Suprapubic skin (tissue), 4 donors: ENCODE data around the gene CYP4F22. TPM values are rescaled to one million over a fixed set of nuclear protein-coding genes. Genes with fewer than 3 reads are reported as not detected.

Experiments
- DNase-seq, 2 donors: peaks; one replicate each; pipeline ENCODE4 v3.0.0-alpha.2; 2019; ENCODE audit warnings: low spot score in 2 of 2
- H3K27ac ChIP-seq: fragments of 200-600 bp; sonication (generic); one replicate; pipeline ENCODE4 v1.5.1; 2019
- H3K27me3 ChIP-seq: fragments of 200-600 bp; sonication (generic); one replicate; pipeline ENCODE4 v1.5.1; 2019
- H3K36me3 ChIP-seq: fragments of 200-600 bp; sonication (generic); one replicate; pipeline ENCODE4 v1.5.1; 2019
- H3K4me1 ChIP-seq: fragments of 200-600 bp; sonication (generic); one replicate; pipeline ENCODE4 v1.5.1; 2019
- H3K4me3 ChIP-seq: fragments of 200-600 bp; sonication (generic); one replicate; pipeline ENCODE4 v1.5.1; 2019; ENCODE audit warnings: mild to moderate bottlenecking
- H3K9me3 ChIP-seq: fragments of 200-600 bp; sonication (generic); one replicate; pipeline ENCODE4 v1.5.1; 2019
- EP300 ChIP-seq: sonication (generic); formaldehyde crosslinking; IDR thresholded peaks from one replicate; pipeline ENCODE4 v1.6.1; 2017; ENCODE audit warnings: antibody characterized with exemption
- POLR2A ChIP-seq, 2 donors: fragments of 450-650 bp; IDR thresholded peaks; one replicate each; pipeline ENCODE4 v1.6.1; 2017; ENCODE audit warnings: antibody characterized with exemption in 2 of 2, mild to moderate bottlenecking in 2 of 2, moderate library complexity in 2 of 2
- POLR2AphosphoS5 ChIP-seq, 3 donors: sonication (generic); formaldehyde crosslinking; IDR thresholded peaks; one replicate each; pipeline ENCODE4 v1.6.1; 2017; ENCODE audit warnings: antibody characterized with exemption in 3 of 3
- WGBS: methylation state at CpG from one replicate; pipeline ENCODE4 v1.1.5; 2018; 5-methylcytosine and 5-hydroxymethylcytosine counted together
- total RNA-seq, 4 donors: library from RNA; depleted of rRNA; stranded (reverse); fragments of >200 nt; gene quantifications; one replicate each; pipeline ENCODE4 v1.1.0, GENCODE V29; 2016
- TF ChIP-seq, protein P1 (sequence below), 2 donors: fragments of 200-600 bp in 1 of 2; fragments of 450-650 bp in 1 of 2; sonication (generic) in 1 of 2; IDR thresholded peaks; one replicate each; pipeline ENCODE4 v1.5.1; 2016 to 2019; ENCODE audit warnings: antibody characterized with exemption in 2 of 2, mild to moderate bottlenecking in 1 of 2, moderate library complexity in 1 of 2

CYP4F22 gene
- total RNA-seq, 4 donors from 2014 or later, result 26.0 to 77.7 (median 55.5) TPM

DNA sequence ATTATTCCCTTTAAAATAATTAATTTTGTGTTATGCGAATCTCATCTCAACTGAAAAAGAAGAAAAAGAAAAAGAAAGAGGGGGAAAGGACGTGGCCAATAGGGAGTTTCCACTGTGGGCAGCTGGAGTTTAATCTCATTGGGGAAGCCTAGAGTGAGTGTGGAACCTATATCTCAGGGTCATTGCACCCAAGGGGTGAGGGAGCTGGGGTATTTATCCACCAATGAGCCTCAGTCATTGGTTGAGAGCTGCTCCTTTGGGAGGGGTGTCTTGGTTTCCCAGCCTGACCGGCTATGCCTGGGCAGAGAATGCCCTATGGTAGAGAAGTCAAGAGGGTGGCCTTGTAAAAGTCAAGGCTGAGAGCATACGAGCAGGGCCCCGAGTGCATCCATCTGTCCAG lies 16.5 kb downstream of the CYP4F22 start:
- Histone ChIP-seq H3K36me3 (no peaks in the 10 kb centered on the region), H3K9me3 (no peaks in the 10 kb centered on the region), H3K27ac (no peak overlapping the region), H3K4me3 (no peak overlapping the region), H3K4me1 (no peaks in the 10 kb centered on the region), H3K27me3 (no peaks in the 10 kb centered on the region)
- no peak for DNase-seq
- WGBS, result 77% methylated on average over 5 of the region's 5 CpGs
- TF ChIP-seq POLR2A (IDR thresholded peaks at IDR 0.05) (no peak), EP300 (no peak), POLR2AphosphoS5 (IDR thresholded peaks at IDR 0.05) (no peak)
- TF ChIP-seq, protein P1, sequence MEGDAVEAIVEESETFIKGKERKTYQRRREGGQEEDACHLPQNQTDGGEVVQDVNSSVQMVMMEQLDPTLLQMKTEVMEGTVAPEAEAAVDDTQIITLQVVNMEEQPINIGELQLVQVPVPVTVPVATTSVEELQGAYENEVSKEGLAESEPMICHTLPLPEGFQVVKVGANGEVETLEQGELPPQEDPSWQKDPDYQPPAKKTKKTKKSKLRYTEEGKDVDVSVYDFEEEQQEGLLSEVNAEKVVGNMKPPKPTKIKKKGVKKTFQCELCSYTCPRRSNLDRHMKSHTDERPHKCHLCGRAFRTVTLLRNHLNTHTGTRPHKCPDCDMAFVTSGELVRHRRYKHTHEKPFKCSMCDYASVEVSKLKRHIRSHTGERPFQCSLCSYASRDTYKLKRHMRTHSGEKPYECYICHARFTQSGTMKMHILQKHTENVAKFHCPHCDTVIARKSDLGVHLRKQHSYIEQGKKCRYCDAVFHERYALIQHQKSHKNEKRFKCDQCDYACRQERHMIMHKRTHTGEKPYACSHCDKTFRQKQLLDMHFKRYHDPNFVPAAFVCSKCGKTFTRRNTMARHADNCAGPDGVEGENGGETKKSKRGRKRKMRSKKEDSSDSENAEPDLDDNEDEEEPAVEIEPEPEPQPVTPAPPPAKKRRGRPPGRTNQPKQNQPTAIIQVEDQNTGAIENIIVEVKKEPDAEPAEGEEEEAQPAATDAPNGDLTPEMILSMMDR (IDR thresholded peaks at IDR 0.05), result no peak

DNA sequence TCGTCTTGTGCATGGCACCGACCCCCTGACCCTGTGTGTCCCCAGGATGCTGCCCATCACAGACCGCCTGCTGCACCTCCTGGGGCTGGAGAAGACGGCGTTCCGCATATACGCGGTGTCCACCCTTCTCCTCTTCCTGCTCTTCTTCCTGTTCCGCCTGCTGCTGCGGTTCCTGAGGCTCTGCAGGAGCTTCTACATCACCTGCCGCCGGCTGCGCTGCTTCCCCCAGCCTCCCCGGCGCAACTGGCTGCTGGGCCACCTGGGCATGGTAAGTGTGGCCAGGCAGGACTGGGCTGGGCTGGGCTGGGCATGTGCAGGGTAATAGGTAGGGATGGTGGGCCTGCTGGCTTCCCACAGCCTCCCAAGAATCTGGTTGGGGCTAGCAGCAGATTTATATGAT lies 17.0 kb downstream of the CYP4F22 start:
- no peaks in the 10 kb centered on the region for H3K27me3 ChIP-seq
- no peak for DNase-seq
- no peaks in the 10 kb centered on the region for H3K36me3 ChIP-seq
- no peak overlapping the region for H3K27ac ChIP-seq
- no peak overlapping the region for H3K4me3 ChIP-seq
- no peaks in the 10 kb centered on the region for H3K9me3 ChIP-seq
- TF ChIP-seq POLR2A (IDR thresholded peaks at IDR 0.05), result no peak
- TF ChIP-seq EP300, result no peak
- TF ChIP-seq, protein P1 (IDR thresholded peaks at IDR 0.05), result no peak
- TF ChIP-seq POLR2AphosphoS5 (IDR thresholded peaks at IDR 0.05), result no peak
- WGBS, result 79% methylated on average over 15 of the region's 15 CpGs
- no peaks in the 10 kb centered on the region for H3K4me1 ChIP-seq

DNA sequence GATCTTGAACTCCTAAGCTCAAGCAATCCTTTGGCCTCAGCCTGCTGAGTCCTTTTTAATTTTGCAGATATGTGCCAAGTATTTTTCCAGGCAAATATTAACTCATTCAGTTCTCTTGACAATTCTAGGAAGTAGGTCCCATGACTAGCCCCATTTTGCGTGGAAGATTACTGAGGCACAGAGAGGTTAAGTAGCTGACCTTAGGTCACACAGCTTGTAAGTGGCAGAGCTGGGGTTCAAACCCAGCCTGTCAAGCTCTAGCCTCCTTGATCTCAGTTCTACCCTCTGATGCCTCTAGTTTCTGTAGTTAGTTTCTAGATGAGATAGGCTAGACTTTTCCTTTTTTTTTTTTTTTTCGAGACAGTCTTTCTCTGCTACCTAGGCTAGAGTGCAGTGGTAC lies 18.1 kb downstream of the CYP4F22 start:
- no peak for DNase-seq
- Histone ChIP-seq H3K27ac (no peak overlapping the region), H3K27me3 (no peaks in the 10 kb centered on the region), H3K36me3 (no peaks in the 10 kb centered on the region), H3K4me3 (no peak overlapping the region), H3K9me3 (no peaks in the 10 kb centered on the region), H3K4me1 (no peaks in the 10 kb centered on the region)
- 84% methylated on average over 2 of the region's 2 CpGs for WGBS
- TF ChIP-seq POLR2A (IDR thresholded peaks at IDR 0.05) (no peak), EP300 (no peak)

DNA sequence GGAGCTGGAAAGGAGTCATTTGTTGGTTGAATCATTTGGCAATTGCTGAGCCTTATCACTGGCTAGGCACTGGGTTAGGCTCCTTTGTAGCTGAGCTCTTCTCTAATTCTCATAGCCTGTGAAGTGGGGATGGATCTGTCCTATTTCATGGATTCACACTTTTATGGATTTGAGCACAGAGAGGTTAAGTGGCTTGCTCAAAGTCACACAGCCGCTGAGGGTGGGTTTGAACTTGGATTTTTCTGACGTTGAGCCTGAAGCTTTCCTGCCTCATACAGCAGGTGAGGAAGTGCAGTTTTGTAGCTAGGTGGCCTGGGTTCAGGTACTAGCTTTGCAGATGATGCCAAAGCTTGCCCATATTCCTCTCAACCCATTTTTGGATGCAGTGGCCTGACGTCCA lies 19.4 kb downstream of the CYP4F22 start:
- Histone ChIP-seq H3K36me3 (no peaks in the 10 kb centered on the region), H3K4me1 (no peaks in the 10 kb centered on the region), H3K27me3 (no peaks in the 10 kb centered on the region), H3K9me3 (no peaks in the 10 kb centered on the region), H3K4me3 (no peak overlapping the region), H3K27ac (no peak overlapping the region)
- 71% methylated on average over 3 of the region's 3 CpGs for WGBS
- no peak for DNase-seq
- no peak for TF ChIP-seq POLR2AphosphoS5 (IDR thresholded peaks at IDR 0.05)
- TF ChIP-seq POLR2A (IDR thresholded peaks at IDR 0.05), result no peak
- TF ChIP-seq, protein P1 (IDR thresholded peaks at IDR 0.05), result no peak
- TF ChIP-seq EP300, result no peak

DNA sequence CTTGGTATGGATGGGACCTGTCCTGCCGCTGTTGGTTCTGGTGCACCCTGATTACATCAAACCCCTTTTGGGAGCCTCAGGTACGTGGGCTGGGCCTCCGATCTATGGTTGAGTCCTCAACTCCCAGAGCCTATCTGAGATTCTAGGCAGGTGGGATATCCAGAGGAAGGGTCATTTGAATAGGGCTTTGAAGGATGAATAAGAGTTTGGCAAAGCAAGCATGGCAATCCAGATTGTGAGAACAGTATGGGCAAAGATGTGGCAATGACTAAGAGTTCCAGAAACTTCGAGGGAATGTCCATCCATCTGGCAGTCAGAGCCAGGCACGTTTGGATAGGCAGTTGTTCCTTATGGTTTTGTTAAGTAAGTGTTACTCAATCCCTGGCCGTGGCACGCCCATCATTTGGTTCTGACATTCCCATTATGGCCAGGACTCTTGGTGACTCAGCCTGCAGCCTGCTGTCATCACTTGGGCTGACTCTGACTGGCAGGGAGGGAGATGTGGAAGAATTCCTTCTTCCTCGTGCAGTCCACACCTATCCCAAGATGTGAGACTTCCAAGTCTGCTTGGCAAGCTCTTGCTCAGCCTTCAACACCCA lies 21.5 kb downstream of the CYP4F22 start:
- Histone ChIP-seq H3K4me3 (no peak overlapping the region), H3K27me3 (no peaks in the 10 kb centered on the region), H3K9me3 (no peaks in the 10 kb centered on the region), H3K27ac (no peak overlapping the region), H3K4me1 (no peaks in the 10 kb centered on the region), H3K36me3 (no peaks in the 10 kb centered on the region)
- DNase-seq, result peak in 1 of 2 donors; percentile 76
- WGBS, result 56% methylated on average over 8 of the region's 8 CpGs
- TF ChIP-seq, protein P1 (IDR thresholded peaks at IDR 0.05), result no peak
- TF ChIP-seq POLR2A (IDR thresholded peaks at IDR 0.05) (no peak), POLR2AphosphoS5 (IDR thresholded peaks at IDR 0.05) (no peak), EP300 (no peak)
